IMR-90 (cell line): ENCODE results near the gene RYR1. TPM values are rescaled to one million over a fixed set of nuclear protein-coding genes. Genes with fewer than 3 reads are reported as not detected.

ENCODE experiments used
- ATAC-seq: fragments of 200-7000 bp; cut with Tn5 transposase; 2 replicates; pipeline ENCODE4 v1.9.1; 2020; ENCODE audit warnings: low read depth, mild to moderate bottlenecking, moderate library complexity
- BruUV-seq: library from RNA; stranded (reverse); fragments of 400-500 nt; replicated peaks from 2 replicates; lab custom pipeline; 2021; lab: Mats Ljungman, UMichigan
- CTCF ChIA-PET: fragments of 300-600 bp; formaldehyde crosslinking; extraction: SDS; loops from one replicate; lab custom pipeline; 2021; ENCODE audit warnings: antibody characterized with exemption; lab: Yijun Ruan, JAX
- POLR2A ChIA-PET: fragments of 300-600 bp; sonication (Branson Sonifier 250); formaldehyde crosslinking; loops from one replicate; lab custom pipeline; 2022; ENCODE audit warnings: antibody characterized with exemption; ENCODE audit not compliant: unreplicated experiment; lab: Charles Lee
- DNase-seq: peaks from one replicate; pipeline ENCODE4 v3.0.0; 2013
- H2AFZ ChIP-seq: replicated peaks from 2 replicates; pipeline ENCODE3; 2013; ENCODE audit warnings: low read length, mild to moderate bottlenecking; ENCODE audit not compliant: poor library complexity
- H2AK5ac ChIP-seq: 2 replicates; pipeline ENCODE4 v1.6.1; 2013; ENCODE audit warnings: low read depth, low read length, inconsistent platforms
- H2AK9ac ChIP-seq: replicated peaks from 2 replicates; pipeline ENCODE3; 2013; ENCODE audit warnings: mild to moderate bottlenecking, low read depth, low read length, moderate library complexity; ENCODE audit not compliant: poor library complexity
- H2BK120ac ChIP-seq: 2 replicates; pipeline ENCODE4 v1.6.1; 2013; ENCODE audit warnings: low read depth, low read length, inconsistent platforms
- H2BK15ac ChIP-seq: 3 replicates; pipeline ENCODE4 v1.6.1; 2013; ENCODE audit warnings: low read depth, low read length, inconsistent platforms
- H2BK20ac ChIP-seq: 2 replicates; pipeline ENCODE4 v1.6.1; 2013; ENCODE audit warnings: low read depth, mild to moderate bottlenecking, inconsistent platforms, low read length, moderate library complexity
- H2BK5ac ChIP-seq: 2 replicates; pipeline ENCODE4 v1.6.1; 2013; ENCODE audit warnings: mild to moderate bottlenecking, low read depth, low read length, inconsistent platforms; ENCODE audit not compliant: poor library complexity, severe bottlenecking
- H3K14ac ChIP-seq: replicated peaks from 2 replicates; pipeline ENCODE4 v1.6.1; 2013; ENCODE audit warnings: low read depth, low read length, inconsistent platforms
- H3K18ac ChIP-seq: 2 replicates; pipeline ENCODE4 v1.6.1; 2013; ENCODE audit warnings: low read depth, low read length, control low read depth
- H3K23ac ChIP-seq: 2 replicates; pipeline ENCODE4 v1.6.1; 2013; ENCODE audit warnings: low read depth, low read length, inconsistent platforms
- H3K27ac ChIP-seq: 2 replicates; pipeline ENCODE4 v1.5.1; 2013; ENCODE audit warnings: mild to moderate bottlenecking, control low read depth, low read length; ENCODE audit not compliant: insufficient read depth
- H3K27me3 ChIP-seq: 2 replicates; pipeline ENCODE4 v1.6.1; 2013; ENCODE audit warnings: low read length; ENCODE audit not compliant: control insufficient read depth, insufficient read depth
- H3K36me3 ChIP-seq: 2 replicates; pipeline ENCODE4 v1.6.1; 2013; ENCODE audit warnings: low read length, mixed read lengths; ENCODE audit not compliant: control insufficient read depth, insufficient read depth
- H3K4ac ChIP-seq: 2 replicates; pipeline ENCODE4 v1.6.1; 2013; ENCODE audit warnings: low read depth, low read length, inconsistent platforms
- H3K4me1 ChIP-seq: 2 replicates; pipeline ENCODE4 v1.6.1; 2013; ENCODE audit warnings: low read length, mixed read lengths; ENCODE audit not compliant: control insufficient read depth, insufficient read depth
- H3K4me2 ChIP-seq: 2 replicates; pipeline ENCODE4 v1.6.1; 2013; ENCODE audit warnings: low read depth, mild to moderate bottlenecking, control low read depth, low read length, moderate library complexity
- H3K4me3 ChIP-seq: 2 replicates; pipeline ENCODE4 v1.5.1; 2013; ENCODE audit warnings: low read depth, mild to moderate bottlenecking, control low read depth, low read length, moderate library complexity; ENCODE audit not compliant: insufficient read depth
- H3K56ac ChIP-seq: 2 replicates; pipeline ENCODE4 v1.6.1; 2013; ENCODE audit warnings: low read length, inconsistent platforms; ENCODE audit not compliant: insufficient read depth; ENCODE audit errors: extremely low read depth
- H3K79me1 ChIP-seq, 2 experiments: 2 replicates each; pipeline ENCODE4 v1.6.1; 2013; ENCODE audit warnings: low read length in 2 of 2, inconsistent platforms in 1 of 2, low read depth in 1 of 2
- H3K9ac ChIP-seq: 2 replicates; pipeline ENCODE4 v1.6.1; 2013; ENCODE audit warnings: low read depth, low read length, control low read depth
- H3K9me1 ChIP-seq: 2 replicates; pipeline ENCODE4 v1.6.1; 2013; ENCODE audit warnings: low read length, inconsistent platforms; ENCODE audit not compliant: insufficient read depth
- H3K9me3 ChIP-seq: 2 replicates; pipeline ENCODE4 v1.6.1; 2013; ENCODE audit warnings: low read length; ENCODE audit not compliant: control insufficient read depth, insufficient read depth
- H4K20me1 ChIP-seq: 2 replicates; pipeline ENCODE4 v1.6.1; 2013; ENCODE audit warnings: low read length, inconsistent platforms; ENCODE audit not compliant: insufficient read depth
- H4K5ac ChIP-seq: 2 replicates; pipeline ENCODE4 v1.6.1; 2013; ENCODE audit warnings: mild to moderate bottlenecking, low read depth, low read length, control low read depth
- H4K8ac ChIP-seq, 2 experiments: 2 replicates each; pipeline ENCODE4 v1.6.1; 2013; ENCODE audit warnings: low read depth in 2 of 2, low read length in 2 of 2, control low read depth in 1 of 2, inconsistent platforms in 1 of 2
- H4K91ac ChIP-seq: 2 replicates; pipeline ENCODE4 v1.6.1; 2013; ENCODE audit warnings: low read depth, low read length, inconsistent platforms; ENCODE audit not compliant: insufficient read depth
- BHLHE40 ChIP-seq: fragments of 150-350 bp; IDR thresholded peaks from 2 replicates; pipeline ENCODE4 v1.6.1; 2016; ENCODE audit warnings: mild to moderate bottlenecking, low read depth, low read length
- CEBPB ChIP-seq: IDR thresholded peaks from 2 replicates; pipeline ENCODE4 v1.6.1; 2012; ENCODE audit warnings: low read depth, low read length, improper control_type of control experiment
- CHD1 ChIP-seq: IDR thresholded peaks from 2 replicates; pipeline ENCODE4 v1.6.1; 2012; ENCODE audit warnings: low read depth, low read length, improper control_type of control experiment
- FOS ChIP-seq: fragments of 150-350 bp; IDR thresholded peaks from 2 replicates; pipeline ENCODE4 v1.6.1; 2016; ENCODE audit warnings: low read depth, low read length
- MAFK ChIP-seq: IDR thresholded peaks from 2 replicates; pipeline ENCODE4 v1.6.1; 2012; ENCODE audit warnings: low read depth, low read length, improper control_type of control experiment
- MAZ ChIP-seq: IDR thresholded peaks from 2 replicates; pipeline ENCODE4 v1.6.1; 2012; ENCODE audit warnings: low read depth, mild to moderate bottlenecking, low read length, improper control_type of control experiment, moderate library complexity, borderline replicate concordance
- MXI1 ChIP-seq: IDR thresholded peaks from 2 replicates; pipeline ENCODE4 v1.6.1; 2012; ENCODE audit warnings: low read depth, mild to moderate bottlenecking, low read length, moderate library complexity, borderline replicate concordance
- NFE2L2 ChIP-seq: fragments of 150-350 bp; IDR thresholded peaks from 2 replicates; pipeline ENCODE4 v1.6.1; 2016; ENCODE audit warnings: low read depth, mild to moderate bottlenecking, low read length
- POLR2A ChIP-seq: IDR thresholded peaks from 2 replicates; pipeline ENCODE4 v1.6.1; 2012; ENCODE audit warnings: mild to moderate bottlenecking, low read depth, low read length
- RAD21 ChIP-seq: IDR thresholded peaks from 2 replicates; pipeline ENCODE4 v1.6.1; 2012; ENCODE audit warnings: low read length, improper control_type of control experiment
- RCOR1 ChIP-seq: IDR thresholded peaks from 2 replicates; pipeline ENCODE4 v1.6.1; 2012; ENCODE audit warnings: mild to moderate bottlenecking, low read length, improper control_type of control experiment; ENCODE audit not compliant: insufficient replicate concordance
- RFX5 ChIP-seq: IDR thresholded peaks from 2 replicates; pipeline ENCODE4 v1.8.0; 2012; ENCODE audit warnings: low read depth, mild to moderate bottlenecking, low read length, moderate library complexity
- SMC3 ChIP-seq: fragments of 150-350 bp; IDR thresholded peaks from 2 replicates; pipeline ENCODE4 v1.6.1; 2016; ENCODE audit warnings: low read depth, mild to moderate bottlenecking, antibody characterized with exemption, low read length, moderate library complexity
- WGBS, 2 experiments: methylation state at CpG; one replicate each; pipeline versions ENCODE4 v1.1.5 to v1.1.7; 2013; ENCODE audit warnings: missing lambda C conversion rate in 2 of 2; ENCODE audit not compliant: insufficient read length in 1 of 2; ENCODE audit errors: extremely low coverage in 2 of 2; 5-methylcytosine and 5-hydroxymethylcytosine counted together
- dilution Hi-C: fragments of 300-500 bp; cut with HindIII; formaldehyde crosslinking; loops from one replicate; pipeline ENCODE4 v1.14.3; 2018; ENCODE audit warnings: low sequenced_read_pairs; ENCODE audit not compliant: unreplicated experiment
- in situ Hi-C: fragments of 300-500 bp; cut with MboI; formaldehyde crosslinking; loops from 3 replicates; pipeline ENCODE4 v1.14.3; 2019; ENCODE audit warnings: low sequenced_read_pairs, inconsistent platforms, mixed read lengths
- intact Hi-C: fragments of 100-400 bp; cut with micrococcal nuclease; formaldehyde crosslinking; loops from 2 replicates; pipeline ENCODE4 v1.10.0; 2022
- polyA plus RNA-seq, 3 experiments: library from polyadenylated mRNA; depleted of rRNA; stranded (reverse); fragments of >200 nt; gene quantifications; 2 replicates each; pipeline ENCODE4 v1.2.3, GENCODE V29; 2012; ENCODE audit warnings: low replicate concordance in 1 of 3
- total RNA-seq: library from RNA; depleted of rRNA; stranded (reverse); fragments of >200 nt; gene quantifications from 2 replicates; pipeline ENCODE4 v1.2.3, GENCODE V29; 2012
- TF ChIP-seq, protein P1 (sequence below): fragments of 150-350 bp; IDR thresholded peaks from 2 replicates; pipeline ENCODE4 v1.6.1; 2016; ENCODE audit warnings: low read depth, mild to moderate bottlenecking, low read length, moderate library complexity, borderline replicate concordance
- TF ChIP-seq, protein P2 (sequence below): fragments of 150-350 bp; IDR thresholded peaks from 2 replicates; pipeline ENCODE4 v1.6.1; 2017; ENCODE audit warnings: mild to moderate bottlenecking, antibody characterized with exemption, low read length, low read depth
- TF ChIP-seq, protein P3 (sequence below): conservative IDR thresholded peaks from 2 replicates; pipeline ENCODE4 v1.5.1; 2012; ENCODE audit warnings: mild to moderate bottlenecking, low read depth, low read length, improper control_type of control experiment

Gene RYR1
- total and polyA plus RNA-seq, 2 of the 4 experiments (the other 2 are of a cell fraction), result not detected

DNA sequence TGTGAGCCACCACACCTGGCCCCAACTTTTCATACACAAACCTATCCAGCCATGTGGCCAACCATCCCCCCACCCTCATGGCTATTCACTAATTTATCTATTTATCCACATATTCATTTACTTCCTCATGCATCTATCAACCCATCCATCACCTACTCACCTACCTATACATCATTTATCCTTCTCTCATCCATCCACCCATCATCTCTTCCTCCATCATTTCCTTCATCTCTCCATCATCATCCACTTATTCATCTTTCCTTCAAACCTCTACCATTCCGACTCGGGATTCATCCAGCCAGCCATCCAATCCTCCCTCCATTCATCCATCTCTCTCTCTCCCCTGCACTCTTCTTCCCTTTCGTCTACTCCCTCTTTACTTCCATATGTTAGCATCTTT is 54.6 kb downstream of the RYR1 start:
- DNase-seq (no peak), ATAC-seq (no peak)
- Histone ChIP-seq H4K5ac (no peak overlapping the region), H3K4me3 (no peak overlapping the region), H3K79me1 (no peaks in the 10 kb centered on the region), H3K9ac (no peak overlapping the region), H2BK15ac (no peak overlapping the region), H3K9me1 (no peaks in the 10 kb centered on the region), H2AK9ac (no peak overlapping the region), H2AFZ (no peak overlapping the region), H3K4ac (no peak overlapping the region), H2AK5ac (no peak overlapping the region), H2BK20ac (no peak overlapping the region), H4K91ac (no peak overlapping the region), H3K4me1 (no peaks in the 10 kb centered on the region), H3K9me3 (peaks cover 2% of the 10 kb centered on the region; the same call in 1 of the 2 replicates), H3K4me2 (no peak overlapping the region), H4K8ac (no peak overlapping the region), H3K18ac (no peak overlapping the region), H3K36me3 (no peaks in the 10 kb centered on the region), H3K27me3 (peaks cover 2% of the 10 kb centered on the region; the same call in 1 of the 2 replicates), H2BK5ac (no peak overlapping the region), H3K23ac (no peak overlapping the region), H2BK120ac (no peak overlapping the region), H3K14ac (no peak overlapping the region), H4K20me1 (no peaks in the 10 kb centered on the region), H3K56ac (no peak overlapping the region), H3K27ac (no peak overlapping the region)
- no TSS peak for BruUV-seq
- dilution Hi-C loops (no loop called here), intact Hi-C loops (no loop called here), in situ Hi-C loops (no loop called here)
- 89 to 100% methylated on average over 2 to 3 of the region's 3 CpGs for WGBS, 2 experiments
- TF ChIP-seq, protein P1, sequence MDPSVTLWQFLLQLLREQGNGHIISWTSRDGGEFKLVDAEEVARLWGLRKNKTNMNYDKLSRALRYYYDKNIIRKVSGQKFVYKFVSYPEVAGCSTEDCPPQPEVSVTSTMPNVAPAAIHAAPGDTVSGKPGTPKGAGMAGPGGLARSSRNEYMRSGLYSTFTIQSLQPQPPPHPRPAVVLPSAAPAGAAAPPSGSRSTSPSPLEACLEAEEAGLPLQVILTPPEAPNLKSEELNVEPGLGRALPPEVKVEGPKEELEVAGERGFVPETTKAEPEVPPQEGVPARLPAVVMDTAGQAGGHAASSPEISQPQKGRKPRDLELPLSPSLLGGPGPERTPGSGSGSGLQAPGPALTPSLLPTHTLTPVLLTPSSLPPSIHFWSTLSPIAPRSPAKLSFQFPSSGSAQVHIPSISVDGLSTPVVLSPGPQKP, result no peak
- no peak for TF ChIP-seq RFX5
- TF ChIP-seq MXI1, result no peak
- no peak for TF ChIP-seq CEBPB
- TF ChIP-seq, protein P2, sequence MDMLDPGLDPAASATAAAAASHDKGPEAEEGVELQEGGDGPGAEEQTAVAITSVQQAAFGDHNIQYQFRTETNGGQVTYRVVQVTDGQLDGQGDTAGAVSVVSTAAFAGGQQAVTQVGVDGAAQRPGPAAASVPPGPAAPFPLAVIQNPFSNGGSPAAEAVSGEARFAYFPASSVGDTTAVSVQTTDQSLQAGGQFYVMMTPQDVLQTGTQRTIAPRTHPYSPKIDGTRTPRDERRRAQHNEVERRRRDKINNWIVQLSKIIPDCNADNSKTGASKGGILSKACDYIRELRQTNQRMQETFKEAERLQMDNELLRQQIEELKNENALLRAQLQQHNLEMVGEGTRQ, result no peak
- TF ChIP-seq, protein P3, sequence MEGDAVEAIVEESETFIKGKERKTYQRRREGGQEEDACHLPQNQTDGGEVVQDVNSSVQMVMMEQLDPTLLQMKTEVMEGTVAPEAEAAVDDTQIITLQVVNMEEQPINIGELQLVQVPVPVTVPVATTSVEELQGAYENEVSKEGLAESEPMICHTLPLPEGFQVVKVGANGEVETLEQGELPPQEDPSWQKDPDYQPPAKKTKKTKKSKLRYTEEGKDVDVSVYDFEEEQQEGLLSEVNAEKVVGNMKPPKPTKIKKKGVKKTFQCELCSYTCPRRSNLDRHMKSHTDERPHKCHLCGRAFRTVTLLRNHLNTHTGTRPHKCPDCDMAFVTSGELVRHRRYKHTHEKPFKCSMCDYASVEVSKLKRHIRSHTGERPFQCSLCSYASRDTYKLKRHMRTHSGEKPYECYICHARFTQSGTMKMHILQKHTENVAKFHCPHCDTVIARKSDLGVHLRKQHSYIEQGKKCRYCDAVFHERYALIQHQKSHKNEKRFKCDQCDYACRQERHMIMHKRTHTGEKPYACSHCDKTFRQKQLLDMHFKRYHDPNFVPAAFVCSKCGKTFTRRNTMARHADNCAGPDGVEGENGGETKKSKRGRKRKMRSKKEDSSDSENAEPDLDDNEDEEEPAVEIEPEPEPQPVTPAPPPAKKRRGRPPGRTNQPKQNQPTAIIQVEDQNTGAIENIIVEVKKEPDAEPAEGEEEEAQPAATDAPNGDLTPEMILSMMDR, result no peak
- TF ChIP-seq NFE2L2, result no peak
- TF ChIP-seq MAFK, result no peak
- no peak for TF ChIP-seq RCOR1
- TF ChIP-seq RAD21, result no peak
- TF ChIP-seq BHLHE40, result no peak
- no peak for TF ChIP-seq SMC3
- no peak for TF ChIP-seq CHD1
- no peak for TF ChIP-seq FOS
- no peak for TF ChIP-seq MAZ
- TF ChIP-seq POLR2A, result no peak
- CTCF ChIA-PET, result no interaction called here
- POLR2A ChIA-PET, result no interaction called here
